ENCODE results near the gene SRP19.
"Not testable (repeated sequence)": the region's sequence is repeated elsewhere in the genome, so short reads cannot be mapped to it uniquely, and the experiment has no call there.

Gene SRP19

DNA sequence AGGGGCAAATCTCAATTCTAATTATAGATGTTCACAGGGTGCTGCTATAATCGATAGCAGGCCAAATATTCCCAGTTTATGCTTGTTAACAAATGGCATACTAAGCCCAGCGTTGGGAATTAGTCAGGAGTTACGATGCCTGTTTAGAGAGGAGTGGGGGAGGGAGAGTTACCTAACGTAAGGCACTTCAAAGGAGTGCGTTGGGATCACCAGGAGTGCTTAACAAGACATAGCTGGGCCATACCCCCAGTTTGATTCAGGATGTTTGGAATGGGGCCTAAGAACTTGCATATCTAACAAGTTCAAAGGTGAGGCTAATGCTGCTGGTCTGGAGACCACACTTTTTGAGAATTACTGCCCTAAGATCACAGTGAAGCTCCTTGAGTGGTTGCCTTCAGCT lies 14.5 kb upstream of the SRP19 start:
- Histone ChIP-seq H3K4me3 (ENCODE audit: insufficient read depth, low read depth, low read length, poor library complexity, severe bottlenecking) (no peak overlapping the region), H3K4me1 (ENCODE audit: control insufficient read depth, insufficient read depth, low read length, poor library complexity, severe bottlenecking) (no peaks in the 10 kb centered on the region), H3K27ac (ENCODE audit: insufficient read depth, low read length, poor library complexity, severe bottlenecking) (no peak overlapping the region), H3K36me3 (ENCODE audit: control insufficient read depth, insufficient read depth, low read length) (no peaks in the 10 kb centered on the region), H3K9me3 (ENCODE audit: control insufficient read depth, low read length) (no peaks in the 10 kb centered on the region), H3K27me3 (replicated peaks; ENCODE audit: control insufficient read depth, insufficient read depth, low read length, poor library complexity, severe bottlenecking) (no peaks in the 10 kb centered on the region)
- DNase-seq = no peak

- Histone ChIP-seq H3K27ac (ENCODE audit: insufficient read depth, low read length, poor library complexity, severe bottlenecking) (no peak overlapping the region), H3K36me3 (ENCODE audit: control insufficient read depth, insufficient read depth, low read length) (no peaks in the 10 kb centered on the region), H3K4me3 (ENCODE audit: insufficient read depth, low read depth, low read length, poor library complexity, severe bottlenecking) (no peak overlapping the region), H3K4me1 (ENCODE audit: control insufficient read depth, insufficient read depth, low read length, poor library complexity, severe bottlenecking) (no peaks in the 10 kb centered on the region), H3K9me3 (ENCODE audit: control insufficient read depth, low read length) (no peaks in the 10 kb centered on the region), H3K27me3 (replicated peaks; ENCODE audit: control insufficient read depth, insufficient read depth, low read length, poor library complexity, severe bottlenecking) (no peaks in the 10 kb centered on the region)
- DNase-seq = no peak
Measured at GRCh38 chr5:112847306-112847705, 13.8 kb upstream of the SRP19 start.

DNA sequence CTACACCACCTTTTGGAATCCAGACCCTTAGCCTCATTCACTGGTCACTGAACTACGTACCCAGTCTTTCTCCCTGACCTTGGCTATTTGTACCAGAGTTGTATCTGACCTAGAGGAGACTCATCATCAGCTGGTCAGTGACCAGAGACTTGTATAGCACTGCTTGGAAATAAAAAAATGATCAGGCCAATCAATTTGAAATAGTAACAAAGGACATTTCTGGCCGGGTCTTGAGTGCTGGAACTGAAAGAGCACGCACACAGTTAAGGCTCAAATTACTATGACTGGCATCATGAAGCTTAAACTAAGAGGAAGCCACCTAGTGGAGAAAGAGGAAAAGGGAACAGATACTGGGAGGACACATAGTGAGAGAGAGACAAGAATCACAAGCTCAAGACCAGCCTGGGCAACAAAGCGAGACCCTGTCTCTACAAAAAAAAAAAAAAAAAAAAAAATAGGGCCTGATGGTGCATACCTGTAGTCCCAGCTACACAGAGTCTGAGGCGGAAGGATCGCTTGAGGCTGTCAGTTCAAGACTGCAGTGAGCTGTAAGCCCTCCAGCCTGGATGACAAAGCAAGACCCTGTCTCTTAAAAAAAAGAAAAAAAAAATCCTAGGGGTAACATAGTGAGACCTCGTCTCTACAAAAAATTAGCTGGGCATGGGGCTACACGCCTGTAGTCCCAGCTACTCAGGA lies 12.8 kb upstream of the SRP19 start:
- no peaks in the 10 kb centered on the region for H3K4me1 ChIP-seq (ENCODE audit: control insufficient read depth, insufficient read depth, low read length, poor library complexity, severe bottlenecking)
- no peak overlapping the region for H3K4me3 ChIP-seq (ENCODE audit: insufficient read depth, low read depth, low read length, poor library complexity, severe bottlenecking)
- H3K36me3 ChIP-seq (ENCODE audit: control insufficient read depth, insufficient read depth, low read length) = no peaks in the 10 kb centered on the region
- DNase-seq = no peak
- no peak overlapping the region for H3K27ac ChIP-seq (ENCODE audit: insufficient read depth, low read length, poor library complexity, severe bottlenecking)
- H3K9me3 ChIP-seq (ENCODE audit: control insufficient read depth, low read length) = no peaks in the 10 kb centered on the region
- H3K27me3 ChIP-seq (replicated peaks; ENCODE audit: control insufficient read depth, insufficient read depth, low read length, poor library complexity, severe bottlenecking) = no peaks in the 10 kb centered on the region

DNA sequence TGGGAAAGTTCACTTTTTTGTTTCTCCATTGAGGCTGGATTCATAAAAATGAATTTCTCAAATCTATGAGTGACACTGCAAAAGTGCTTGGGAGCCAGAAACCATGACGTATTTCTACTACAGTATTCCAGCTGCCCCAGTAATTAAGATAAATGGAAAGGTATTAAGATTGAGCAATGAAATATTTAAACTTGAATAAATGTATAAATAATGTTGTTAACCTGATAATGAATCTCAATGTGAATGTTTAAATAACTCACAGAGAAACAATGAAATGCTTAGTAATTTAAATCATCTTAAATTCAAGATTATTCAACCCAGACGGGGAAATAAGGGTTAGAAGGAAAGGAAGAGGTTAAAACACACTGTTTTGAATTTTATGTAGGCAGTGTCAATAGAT lies 11.2 kb upstream of the SRP19 start:
- no peaks in the 10 kb centered on the region for H3K36me3 ChIP-seq (ENCODE audit: control insufficient read depth, insufficient read depth, low read length)
- DNase-seq = no peak
- no peaks in the 10 kb centered on the region for H3K4me1 ChIP-seq (ENCODE audit: control insufficient read depth, insufficient read depth, low read length, poor library complexity, severe bottlenecking)
- no peaks in the 10 kb centered on the region for H3K27me3 ChIP-seq (replicated peaks; ENCODE audit: control insufficient read depth, insufficient read depth, low read length, poor library complexity, severe bottlenecking)
- H3K9me3 ChIP-seq (ENCODE audit: control insufficient read depth, low read length) = no peaks in the 10 kb centered on the region
- no peak overlapping the region for H3K4me3 ChIP-seq (ENCODE audit: insufficient read depth, low read depth, low read length, poor library complexity, severe bottlenecking)
- H3K27ac ChIP-seq (ENCODE audit: insufficient read depth, low read length, poor library complexity, severe bottlenecking) = no peak overlapping the region

GRCh38 chr5:112854651-112855050 lies 6.4 kb upstream of the SRP19 start:
- H3K27ac ChIP-seq (ENCODE audit: insufficient read depth, low read length, poor library complexity, severe bottlenecking) = no peak overlapping the region
- DNase-seq = no peak

GRCh38 chr5:112857866-112858265 lies 3.2 kb upstream of the SRP19 start:
- no peak for DNase-seq
- no peak overlapping the region for H3K4me3 ChIP-seq (ENCODE audit: insufficient read depth, low read depth, low read length, poor library complexity, severe bottlenecking)
- peaks cover 7% of the 10 kb centered on the region for H3K4me1 ChIP-seq (ENCODE audit: control insufficient read depth, insufficient read depth, low read length, poor library complexity, severe bottlenecking)
- H3K9me3 ChIP-seq (ENCODE audit: control insufficient read depth, low read length) = no peaks in the 10 kb centered on the region
- peaks cover 3% of the 10 kb centered on the region for H3K36me3 ChIP-seq (ENCODE audit: control insufficient read depth, insufficient read depth, low read length)
- no peak overlapping the region for H3K27ac ChIP-seq (ENCODE audit: insufficient read depth, low read length, poor library complexity, severe bottlenecking)
- H3K27me3 ChIP-seq (replicated peaks; ENCODE audit: control insufficient read depth, insufficient read depth, low read length, poor library complexity, severe bottlenecking) = no peaks in the 10 kb centered on the region

More at GRCh38 chr5:112854651-112855050, 6.4 kb upstream of the SRP19 start:
- Histone ChIP-seq H3K9me3 (ENCODE audit: control insufficient read depth, low read length) (no peaks in the 10 kb centered on the region), H3K4me3 (ENCODE audit: insufficient read depth, low read depth, low read length, poor library complexity, severe bottlenecking) (no peak overlapping the region), H3K27me3 (replicated peaks; ENCODE audit: control insufficient read depth, insufficient read depth, low read length, poor library complexity, severe bottlenecking) (no peaks in the 10 kb centered on the region), H3K4me1 (ENCODE audit: control insufficient read depth, insufficient read depth, low read length, poor library complexity, severe bottlenecking) (no peaks in the 10 kb centered on the region), H3K36me3 (ENCODE audit: control insufficient read depth, insufficient read depth, low read length) (no peaks in the 10 kb centered on the region)

GRCh38 chr5:112860571-112860928 lies 537 bp upstream of the SRP19 start:
- not testable (repeated sequence) for H3K4me1 ChIP-seq (ENCODE audit: control insufficient read depth, insufficient read depth, low read length, poor library complexity, severe bottlenecking); H3K27me3 ChIP-seq (replicated peaks; ENCODE audit: control insufficient read depth, insufficient read depth, low read length, poor library complexity, severe bottlenecking); DNase-seq; H3K9me3 ChIP-seq (ENCODE audit: control insufficient read depth, low read length)
- Histone ChIP-seq H3K27ac (ENCODE audit: insufficient read depth, low read length, poor library complexity, severe bottlenecking) (peak overlapping the region; percentile 86), H3K4me3 (ENCODE audit: insufficient read depth, low read depth, low read length, poor library complexity, severe bottlenecking) (peak overlapping the region; percentile 87), H3K36me3 (ENCODE audit: control insufficient read depth, insufficient read depth, low read length) (peaks cover 22% of the 10 kb centered on the region)

GRCh38 chr5:112861638-112861985 lies 525 bp downstream of the SRP19 start:
- Histone ChIP-seq H3K4me3 (ENCODE audit: insufficient read depth, low read depth, low read length, poor library complexity, severe bottlenecking) (peak overlapping the region; percentile 87), H3K27me3 (replicated peaks; ENCODE audit: control insufficient read depth, insufficient read depth, low read length, poor library complexity, severe bottlenecking) (no peaks in the 10 kb centered on the region), H3K9me3 (ENCODE audit: control insufficient read depth, low read length) (no peaks in the 10 kb centered on the region), H3K36me3 (ENCODE audit: control insufficient read depth, insufficient read depth, low read length) (peaks cover 26% of the 10 kb centered on the region), H3K27ac (ENCODE audit: insufficient read depth, low read length, poor library complexity, severe bottlenecking) (peak overlapping the region; percentile 86), H3K4me1 (ENCODE audit: control insufficient read depth, insufficient read depth, low read length, poor library complexity, severe bottlenecking) (peaks cover 7% of the 10 kb centered on the region)
- DNase-seq = no peak

DNA sequence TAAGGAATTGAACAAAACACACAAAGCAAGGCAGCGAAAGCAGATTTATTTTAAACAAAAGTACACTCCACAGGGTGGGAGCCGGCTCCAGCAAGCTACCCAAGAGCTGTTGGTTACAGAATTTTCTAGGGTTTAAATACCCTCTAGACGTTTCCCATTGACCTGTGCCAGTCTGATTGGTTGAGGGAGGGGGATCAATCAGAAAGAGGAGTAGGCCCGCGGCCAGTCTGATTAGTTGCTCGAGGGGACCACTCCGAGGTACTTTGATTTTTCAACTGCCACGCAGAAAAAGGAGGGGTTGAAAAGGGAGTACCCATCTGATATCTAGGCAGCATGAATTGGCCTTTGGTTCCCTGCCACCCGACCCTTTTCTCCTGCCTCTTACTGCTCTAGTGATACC lies 998 bp downstream of the SRP19 start:
- peaks cover 7% of the 10 kb centered on the region for H3K4me1 ChIP-seq (ENCODE audit: control insufficient read depth, insufficient read depth, low read length, poor library complexity, severe bottlenecking)
- peak overlapping the region; percentile 87 for H3K4me3 ChIP-seq (ENCODE audit: insufficient read depth, low read depth, low read length, poor library complexity, severe bottlenecking)
- DNase-seq = no peak
- H3K9me3 ChIP-seq (ENCODE audit: control insufficient read depth, low read length) = no peaks in the 10 kb centered on the region
- H3K36me3 ChIP-seq (ENCODE audit: control insufficient read depth, insufficient read depth, low read length) = peaks cover 31% of the 10 kb centered on the region
- no peaks in the 10 kb centered on the region for H3K27me3 ChIP-seq (replicated peaks; ENCODE audit: control insufficient read depth, insufficient read depth, low read length, poor library complexity, severe bottlenecking)
- H3K27ac ChIP-seq (ENCODE audit: insufficient read depth, low read length, poor library complexity, severe bottlenecking) = peak overlapping the region; percentile 86

GRCh38 chr5:112863549-112863948 lies 2.5 kb downstream of the SRP19 start:
- Histone ChIP-seq H3K27me3 (replicated peaks; ENCODE audit: control insufficient read depth, insufficient read depth, low read length, poor library complexity, severe bottlenecking) (no peaks in the 10 kb centered on the region), H3K27ac (ENCODE audit: insufficient read depth, low read length, poor library complexity, severe bottlenecking) (no peak overlapping the region), H3K36me3 (ENCODE audit: control insufficient read depth, insufficient read depth, low read length) (peaks cover 44% of the 10 kb centered on the region), H3K4me3 (ENCODE audit: insufficient read depth, low read depth, low read length, poor library complexity, severe bottlenecking) (no peak overlapping the region), H3K9me3 (ENCODE audit: control insufficient read depth, low read length) (no peaks in the 10 kb centered on the region), H3K4me1 (ENCODE audit: control insufficient read depth, insufficient read depth, low read length, poor library complexity, severe bottlenecking) (peaks cover 7% of the 10 kb centered on the region)
- no peak for DNase-seq

Measured in effector memory CD4-positive, alpha-beta T cell (primary cell).